CD4-positive, CD25-positive, alpha-beta regulatory T cell (primary cell): Measurements from ENCODE around the gene SRRM5. TPM values are rescaled to one million over a fixed set of nuclear protein-coding genes. Genes with fewer than 3 reads are reported as not detected.

ENCODE experiments used
- polyA plus RNA-seq, 4 donors: library from polyadenylated mRNA; unstranded; fragments of 300-500 nt; fragmentation: Illumina TruSeq; gene quantifications; one replicate each; pipeline ENCODE4 v1.2.3, GENCODE V29; 2021
- total RNA-seq: library from RNA; stranded (reverse); gene quantifications from one replicate; pipeline ENCODE4 v1.2.3, GENCODE V29; 2022

Gene SRRM5
- total and polyA plus RNA-seq, 5 donors from 2014 or later: 0.42 to 1.1 (median 0.64) TPM

Other genes with a start within 250 kb of the SRRM5 start
- not detected for gene TEX101, start 197.2 kb upstream of the SRRM5 start, total RNA-seq
- not detected for gene TEX101, start 197.2 kb upstream of the SRRM5 start, polyA plus RNA-seq
- gene LYPD3, start 146.5 kb upstream of the SRRM5 start, total RNA-seq: 12.7 TPM
- 1 to 10 TPM; 1.8 to 6.5 (median 4.3) TPM for gene LYPD3, start 146.5 kb upstream of the SRRM5 start, polyA plus RNA-seq
- 64.1 TPM for gene PHLDB3, start 107.3 kb upstream of the SRRM5 start, total RNA-seq
- 1 to 10 TPM; 1.5 to 4.4 (median 3.6) TPM for gene PHLDB3, start 107.3 kb upstream of the SRRM5 start, polyA plus RNA-seq
- 22.8 TPM for gene ETHE1, start 84.9 kb upstream of the SRRM5 start, total RNA-seq
- gene ETHE1, start 84.9 kb upstream of the SRRM5 start, polyA plus RNA-seq: 10 to 100 TPM; 55.1 to 73.5 (median 64.4) TPM
- 3.3 TPM for gene ZNF575, start 78.9 kb upstream of the SRRM5 start, total RNA-seq
- gene ZNF575, start 78.9 kb upstream of the SRRM5 start, polyA plus RNA-seq: 1 to 10 TPM in 3 of 4 donors, under 1 TPM in 1; 0.83 to 1.6 (median 1.3) TPM
- 35.4 TPM for gene XRCC1, start 36.6 kb upstream of the SRRM5 start, total RNA-seq
- gene XRCC1, start 36.6 kb upstream of the SRRM5 start, polyA plus RNA-seq: 10 to 100 TPM; 19.8 to 26.9 (median 24.3) TPM
- not detected for gene PINLYP, start 36.3 kb upstream of the SRRM5 start, total RNA-seq
- 1 to 10 TPM in 1 of 4 donors, under 1 TPM in 3; 0.42 to 1.3 (median 0.65) TPM for gene PINLYP, start 36.3 kb upstream of the SRRM5 start, polyA plus RNA-seq
- gene IRGQ, start 16.0 kb upstream of the SRRM5 start, total RNA-seq: 40.9 TPM
- gene IRGQ, start 16.0 kb upstream of the SRRM5 start, polyA plus RNA-seq: 1 to 10 TPM in 3 of 4 donors, under 1 TPM in 1; 0.54 to 3.0 (median 1.5) TPM
- gene ZNF576, start 15.5 kb upstream of the SRRM5 start, total RNA-seq: 8.7 TPM
- gene ZNF576, start 15.5 kb upstream of the SRRM5 start, polyA plus RNA-seq: 10 to 100 TPM in 2 of 4 donors, 1 to 10 TPM in 2; 5.5 to 11.0 (median 9.9) TPM
- 26.6 TPM for gene ZNF428, start 7.5 kb downstream of the SRRM5 start, total RNA-seq
- 10 to 100 TPM; 12.6 to 14.6 (median 13.7) TPM for gene ZNF428, start 7.5 kb downstream of the SRRM5 start, polyA plus RNA-seq
- gene CADM4, start 27.8 kb downstream of the SRRM5 start, total RNA-seq: 0.30 TPM
- not detected for gene CADM4, start 27.8 kb downstream of the SRRM5 start, polyA plus RNA-seq
- gene PLAUR, start 58.1 kb downstream of the SRRM5 start, total RNA-seq: 5.9 TPM
- 1 to 10 TPM in 1 of 4 donors, under 1 TPM in 2, not detected in 1; 0.58 to 2.6 (median 0.59) TPM for gene PLAUR, start 58.1 kb downstream of the SRRM5 start, polyA plus RNA-seq
- not detected for gene IRGC, start 104.0 kb downstream of the SRRM5 start, total RNA-seq
- not detected for gene IRGC, start 104.0 kb downstream of the SRRM5 start, polyA plus RNA-seq
- 40.7 TPM for gene SMG9, start 142.9 kb downstream of the SRRM5 start, total RNA-seq
- gene SMG9, start 142.9 kb downstream of the SRRM5 start, polyA plus RNA-seq: 1 to 10 TPM; 3.4 to 7.0 (median 5.8) TPM
- gene KCNN4, start 168.9 kb downstream of the SRRM5 start, total RNA-seq: 56.1 TPM
- 10 to 100 TPM; 16.7 to 33.0 (median 30.1) TPM for gene KCNN4, start 168.9 kb downstream of the SRRM5 start, polyA plus RNA-seq
- gene LYPD5, start 190.4 kb downstream of the SRRM5 start, total RNA-seq: not detected
- gene LYPD5, start 190.4 kb downstream of the SRRM5 start, polyA plus RNA-seq: under 1 TPM in 1 of 4 donors, not detected in 3; 0.60 TPM
- gene ZNF283, start 215.2 kb downstream of the SRRM5 start, total RNA-seq: 6.0 TPM
- 1 to 10 TPM; 1.4 to 5.1 (median 3.7) TPM for gene ZNF283, start 215.2 kb downstream of the SRRM5 start, polyA plus RNA-seq